Activated gamma-delta T cell treated with anti-CD3 and anti-CD28 coated beads, Interleukin-2, amount 50 U/mL, for 16 hours (primary cell): ENCODE data around the gene CEP41.

Source experiments
- DNase-seq: peaks from one replicate; pipeline ENCODE4 v3.0.0-alpha.2; 2020; ENCODE audit warnings: low read depth

Gene CEP41

DNA sequence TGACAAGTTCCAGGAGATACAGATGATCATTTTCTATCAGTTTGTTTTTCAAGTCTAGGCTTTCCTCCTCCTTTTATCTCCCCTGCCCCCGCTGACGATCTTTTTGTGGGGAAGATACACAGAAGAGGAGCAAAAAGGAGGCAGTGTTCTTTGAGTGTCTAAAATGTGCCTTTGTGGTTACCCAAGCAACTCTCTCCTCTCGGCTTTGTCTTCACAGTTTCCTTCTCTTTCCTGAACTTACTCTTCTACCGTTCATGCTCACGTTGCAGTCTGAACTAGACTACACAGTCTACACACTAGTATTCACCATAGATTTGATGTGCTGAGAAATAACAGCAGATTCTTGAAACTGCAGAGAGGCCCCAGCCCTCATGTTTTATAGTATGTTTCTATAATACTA is 23.6 kb downstream of the CEP41 start:
- no peak for DNase-seq

DNA sequence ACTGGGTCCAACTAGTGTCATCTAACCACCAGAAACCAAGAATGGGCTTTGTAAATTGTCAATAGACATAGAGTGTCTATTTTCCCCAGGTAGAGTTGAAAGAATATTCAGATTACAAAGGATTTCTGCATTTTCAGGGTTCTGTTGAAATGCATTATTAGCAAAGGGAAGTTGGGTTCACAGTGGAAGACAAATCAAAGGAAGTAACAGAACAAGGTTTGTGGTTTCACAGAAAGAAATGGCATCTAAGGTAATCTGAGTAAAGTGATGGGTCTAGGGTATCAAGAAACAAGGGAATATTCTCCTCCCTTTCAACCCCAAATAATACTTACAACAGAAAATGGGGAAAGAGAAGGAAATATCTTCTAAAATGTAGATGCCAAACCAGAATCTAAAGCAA is 25.8 kb downstream of the CEP41 start:
- DNase-seq = no peak

DNA sequence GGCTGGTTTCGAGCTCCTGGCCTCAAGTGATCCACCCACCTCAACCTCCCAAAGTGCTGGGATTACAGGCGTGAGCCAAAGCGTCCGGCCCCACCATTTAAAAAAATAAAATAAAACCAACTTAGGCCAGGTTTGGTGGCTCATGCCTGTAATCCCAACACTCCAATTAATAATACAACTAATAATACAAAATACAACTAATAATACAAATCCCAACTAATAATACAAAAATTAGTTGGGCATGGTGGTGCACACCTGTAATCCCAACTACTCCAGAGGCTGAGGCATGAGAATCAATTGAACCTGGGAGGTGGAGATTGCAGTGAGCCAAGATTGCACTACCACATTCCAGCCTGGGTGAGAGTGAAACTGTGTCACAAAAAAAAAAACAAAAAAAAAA is 27.6 kb downstream of the CEP41 start:
- DNase-seq = no peak

- no peak for DNase-seq
Measured at GRCh38 chr7:130410868-130411541, 29.8 kb downstream of the CEP41 start.

DNA sequence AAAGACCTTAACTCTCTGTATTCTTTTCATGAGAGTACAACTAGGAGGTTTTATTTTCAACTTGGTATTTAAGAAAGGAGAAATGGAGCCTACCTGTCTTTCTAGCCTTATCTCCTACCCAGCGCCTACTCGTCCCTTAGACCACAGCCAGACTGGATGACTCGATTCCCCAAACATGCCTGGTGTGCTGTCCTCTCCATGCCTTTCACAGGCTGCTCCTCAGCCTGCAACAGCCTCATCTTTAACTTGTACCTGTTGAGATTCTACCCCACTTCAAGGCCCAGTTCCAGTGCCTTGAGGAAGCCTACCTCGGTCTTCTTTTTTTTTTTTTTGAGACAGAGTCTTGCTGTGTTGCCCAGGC is 31.1 kb downstream of the CEP41 start:
- DNase-seq = no peak

GRCh38 chr7:130409067-130409711 is 31.6 kb downstream of the CEP41 start:
- no peak for DNase-seq

DNA sequence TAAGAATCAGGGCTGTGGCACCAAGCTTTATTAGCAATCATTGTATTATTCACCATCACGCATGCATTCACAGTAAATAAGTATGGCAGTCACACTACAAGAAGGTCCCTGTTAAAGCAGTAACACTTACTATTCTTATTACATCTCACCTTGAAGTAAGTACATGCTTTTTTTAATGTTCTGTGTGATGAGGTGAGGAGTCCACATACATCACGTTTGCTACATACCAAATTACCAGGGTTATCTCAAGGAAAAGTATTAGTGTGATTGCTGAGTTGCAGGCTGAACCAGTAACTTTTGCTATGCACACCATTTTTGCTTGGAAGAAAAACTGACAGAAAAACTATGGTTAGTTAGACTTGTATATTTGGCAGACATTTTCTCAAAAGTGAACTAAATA is 35.8 kb downstream of the CEP41 start:
- DNase-seq = no peak

DNA sequence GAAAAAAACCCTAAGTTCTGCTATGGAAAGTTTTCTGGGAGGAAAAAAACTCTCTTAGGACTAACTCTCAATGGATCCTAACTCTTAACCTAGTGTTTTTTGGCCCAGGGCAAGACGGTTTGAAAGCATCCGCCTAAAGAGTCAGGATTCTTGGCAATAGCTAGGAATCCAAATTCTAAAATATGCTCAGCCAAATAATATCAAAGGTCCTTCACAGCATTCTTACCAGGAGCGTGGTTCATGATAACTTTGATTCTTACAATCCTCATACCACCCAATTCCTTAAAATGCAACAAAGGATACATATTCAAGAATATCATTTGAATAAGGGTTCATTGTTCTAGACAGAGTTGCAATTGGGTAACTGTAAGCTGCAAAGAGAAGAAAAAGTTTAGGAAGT is 39.2 kb downstream of the CEP41 start:
- no peak for DNase-seq

DNA sequence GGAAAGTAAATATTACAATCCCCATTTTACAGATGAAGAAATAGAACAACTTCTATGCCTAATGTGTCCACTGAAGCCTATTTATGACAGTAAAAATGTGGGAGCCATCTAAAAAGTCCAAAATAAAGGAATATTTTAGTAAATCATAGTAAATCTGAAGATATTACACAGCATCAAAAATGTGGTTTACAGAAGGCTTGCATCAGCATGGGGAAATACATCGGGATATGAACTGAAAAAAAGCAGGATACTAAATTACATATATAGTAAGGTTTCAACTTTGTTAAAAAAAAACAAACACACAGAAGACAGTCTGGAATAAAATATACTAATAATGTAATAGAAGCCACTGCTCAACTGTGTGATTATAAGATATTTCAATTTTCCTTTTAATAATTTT is 39.7 kb downstream of the CEP41 start:
- no peak for DNase-seq

DNA sequence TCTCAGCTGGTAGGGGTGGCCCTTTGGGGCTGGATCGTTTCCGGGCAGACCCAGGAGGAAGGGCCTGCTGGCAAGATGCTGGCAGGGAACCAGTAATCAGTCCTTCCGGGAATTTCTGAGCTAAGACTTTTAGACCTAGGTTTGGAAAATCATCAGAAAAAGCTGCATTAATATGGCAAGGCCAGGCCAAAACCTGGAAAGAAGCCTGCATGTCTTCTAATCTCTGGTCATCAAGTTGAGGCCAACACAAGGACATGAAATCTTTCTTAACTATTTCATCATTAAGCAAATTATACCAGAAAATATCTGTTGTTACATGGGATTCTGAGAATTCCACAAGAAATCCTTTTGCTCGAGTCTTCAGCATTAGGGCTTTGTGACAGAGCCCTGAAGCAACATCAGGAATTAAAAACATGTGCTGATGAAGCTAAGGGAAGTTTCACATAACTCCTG is 40.7 kb downstream of the CEP41 start:
- DNase-seq = no peak

- no peak for DNase-seq
Measured at GRCh38 chr7:130398526-130399090, 42.2 kb downstream of the CEP41 start.

DNA sequence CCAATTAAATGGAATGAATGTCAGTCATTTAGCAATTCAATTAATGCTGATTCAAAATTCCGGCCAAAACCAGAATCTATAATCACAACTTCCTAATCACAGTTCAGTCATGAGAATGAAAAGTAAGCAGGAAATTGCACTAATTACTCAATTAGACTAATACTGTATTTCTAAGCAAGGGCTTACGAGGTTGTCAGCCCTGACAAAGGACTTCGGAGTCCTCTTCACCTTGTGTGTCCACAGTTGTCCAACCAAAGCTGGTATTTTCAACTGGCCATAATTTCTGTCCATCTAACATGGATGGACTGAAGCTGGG is 43.1 kb downstream of the CEP41 start:
- DNase-seq = no peak

GRCh38 chr7:130397051-130397757 is 43.6 kb downstream of the CEP41 start:
- no peak for DNase-seq

DNA sequence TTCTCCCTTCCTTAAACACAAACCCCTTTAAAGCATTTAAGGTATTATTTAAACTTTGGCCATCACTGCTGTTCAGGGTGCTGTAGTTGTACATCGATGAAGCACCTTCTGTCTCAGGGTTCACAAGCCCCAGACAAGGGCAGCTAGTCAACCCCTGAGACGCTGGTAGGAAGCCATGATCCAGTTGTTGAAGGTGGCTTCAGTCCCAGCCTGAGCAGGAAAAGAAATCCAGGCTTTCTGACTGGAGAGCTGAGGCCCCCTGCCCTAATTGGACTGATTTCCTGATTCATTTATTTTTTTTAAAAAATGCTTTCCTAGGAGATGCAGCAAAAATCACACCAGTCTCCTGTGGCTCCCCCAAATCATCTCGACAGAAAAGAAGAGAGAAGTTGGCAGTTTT is 44.7 kb downstream of the CEP41 start:
- no peak for DNase-seq

DNA sequence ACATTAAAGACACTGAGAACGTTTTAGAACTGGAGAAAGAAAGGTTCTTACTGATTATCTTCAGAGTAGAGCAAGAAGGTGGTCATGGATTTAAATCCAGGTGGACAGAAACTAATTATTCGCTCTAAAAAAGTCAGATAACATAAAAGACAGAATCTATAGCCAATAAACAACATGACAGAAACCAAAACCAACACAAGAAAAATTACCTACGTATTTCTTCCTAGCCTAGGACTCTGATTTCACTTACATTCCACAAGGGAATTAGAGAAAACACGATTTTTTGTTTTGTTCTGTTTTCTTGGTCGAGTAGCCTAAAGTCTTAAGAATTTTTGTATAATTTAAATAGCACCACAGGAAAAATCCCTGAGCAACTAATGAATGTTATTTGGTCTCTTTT is 45.4 kb downstream of the CEP41 start:
- DNase-seq = no peak

DNA sequence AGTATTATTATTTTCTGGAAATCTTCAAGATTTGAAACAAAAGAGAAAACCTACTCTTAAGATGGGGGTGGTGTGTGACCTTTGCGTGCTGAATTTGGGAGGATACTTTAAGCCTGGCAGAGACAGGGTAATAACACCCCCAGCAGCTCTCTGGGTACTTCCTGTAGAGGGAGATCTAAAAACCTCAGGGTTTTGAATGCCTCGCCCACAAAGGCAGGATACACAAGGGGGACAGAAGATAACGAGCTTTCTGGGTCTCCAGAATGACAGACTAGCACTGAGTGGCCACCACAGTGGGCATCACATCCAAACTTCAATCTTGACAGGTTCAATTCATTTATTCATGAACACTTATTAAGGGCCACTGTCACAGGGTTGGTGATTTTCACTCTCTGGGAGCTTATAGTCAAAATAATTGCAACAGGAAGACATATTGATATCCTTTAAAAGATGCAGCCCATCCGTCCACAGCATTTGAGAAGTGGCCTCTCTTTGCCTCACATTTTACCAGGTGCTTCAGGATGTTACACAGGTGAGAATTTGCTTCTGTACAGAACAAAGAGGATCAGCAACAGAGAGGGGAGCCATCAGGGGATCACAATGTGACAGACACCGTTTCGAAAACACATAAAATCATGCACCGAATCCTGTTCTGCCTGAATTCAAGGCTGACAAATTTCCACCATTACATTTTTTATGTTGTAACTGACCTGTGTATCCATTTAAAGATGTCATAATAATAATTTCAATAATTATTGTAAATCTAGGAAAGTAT is 46.2 kb downstream of the CEP41 start:
- no peak for DNase-seq

GRCh38 chr7:130393841-130394411 is 46.9 kb downstream of the CEP41 start:
- no peak for DNase-seq

DNA sequence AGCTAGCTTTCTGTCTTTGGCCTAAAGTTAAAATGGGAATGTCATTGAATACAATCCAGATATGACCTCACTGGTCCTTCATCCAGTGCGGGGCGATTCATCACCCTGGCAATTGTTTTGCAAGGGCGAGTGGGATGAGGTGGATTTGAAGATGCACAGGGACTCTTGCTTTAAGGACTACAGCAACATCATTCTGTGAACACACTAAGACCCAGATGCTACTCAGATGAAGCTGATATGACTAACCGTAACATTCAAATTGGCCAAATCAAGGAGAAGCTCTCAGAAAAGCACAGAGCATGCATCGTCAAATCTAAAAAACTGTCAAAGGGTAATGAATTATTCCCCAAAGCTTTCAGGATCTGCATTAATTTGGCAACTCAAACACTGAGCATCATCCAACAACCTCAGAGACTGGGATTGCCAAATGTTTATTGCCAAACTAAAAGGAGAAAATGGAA is 47.7 kb downstream of the CEP41 start:
- no peak for DNase-seq

DNA sequence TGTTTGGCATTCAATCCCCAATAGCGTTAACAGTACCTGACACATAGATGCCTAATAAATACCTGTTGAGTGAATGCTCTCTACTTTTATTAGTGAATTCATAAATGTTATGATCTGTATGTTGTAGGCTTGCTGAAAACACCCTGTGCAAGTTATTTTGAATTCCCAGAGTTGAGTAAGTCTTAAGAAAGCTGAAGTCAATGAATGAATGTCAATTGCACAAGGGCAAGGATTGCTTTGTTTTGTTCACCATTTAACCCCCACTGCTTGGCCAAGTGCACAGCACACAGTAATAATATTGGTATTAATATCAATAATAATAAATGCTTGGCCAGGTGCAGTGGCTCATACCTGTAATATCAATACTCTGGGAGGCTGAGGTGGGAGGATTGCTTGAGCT is 50.3 kb downstream of the CEP41 start:
- no peak for DNase-seq

DNA sequence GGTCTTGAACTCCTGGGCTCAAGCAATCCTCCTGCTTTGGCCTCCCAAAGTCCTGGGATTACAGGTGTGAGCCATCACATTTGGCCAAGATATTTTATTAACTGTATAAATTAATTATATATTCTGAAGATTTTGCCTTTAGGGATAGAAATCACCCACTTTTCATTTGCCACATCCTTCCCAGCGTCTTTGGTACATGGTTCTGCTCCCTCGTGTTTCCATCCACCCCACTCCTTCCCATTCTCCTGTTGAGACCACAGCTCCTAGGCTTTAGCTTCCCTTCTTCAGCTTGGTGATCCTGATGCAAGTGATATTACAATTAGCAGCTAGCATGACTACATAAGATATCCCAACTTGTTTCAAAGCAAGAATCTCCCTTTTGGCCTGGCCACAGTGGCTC is 52.1 kb downstream of the CEP41 start:
- no peak for DNase-seq

DNA sequence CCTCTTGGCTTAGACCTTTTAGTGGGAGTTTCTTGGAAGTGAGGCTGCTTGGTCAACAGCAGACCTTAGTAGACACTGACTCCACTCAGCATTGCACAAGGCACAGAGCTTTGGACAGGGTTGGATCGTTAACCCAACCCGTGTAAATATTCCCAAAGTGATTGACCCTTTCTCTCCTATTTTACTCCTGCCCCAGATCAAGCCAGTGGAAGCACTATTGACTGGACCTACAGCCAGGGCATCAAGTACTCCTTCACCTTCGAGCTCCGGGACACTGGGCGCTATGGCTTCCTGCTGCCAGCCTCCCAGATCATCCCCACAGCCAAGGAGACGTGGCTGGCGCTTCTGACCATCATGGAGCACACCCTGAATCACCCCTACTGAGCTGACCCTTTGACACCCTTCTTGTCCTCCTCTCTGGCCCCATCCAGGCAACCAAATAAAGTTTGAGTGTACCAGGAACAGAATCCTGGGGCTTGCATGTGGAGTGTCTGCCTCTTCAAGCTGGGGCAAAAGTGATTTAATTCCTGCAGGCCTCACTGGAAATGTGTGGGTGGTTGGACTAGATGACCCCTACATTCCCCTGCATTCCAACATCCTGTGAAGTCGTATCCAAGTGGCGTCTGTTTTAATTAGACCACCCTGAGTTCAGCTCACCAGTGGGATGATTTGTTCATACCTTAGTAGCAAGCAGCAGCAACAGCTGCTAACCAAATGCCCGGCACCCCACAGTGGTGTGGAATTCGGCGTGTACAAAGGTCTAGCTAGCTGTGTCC is 53.0 kb downstream of the CEP41 start:
- no peak for DNase-seq

GRCh38 chr7:130387306-130387627 is 53.5 kb downstream of the CEP41 start:
- no peak for DNase-seq
